Measurements from ENCODE around the gene ATG16L2. TPM values are rescaled to one million over a fixed set of nuclear protein-coding genes. Genes with fewer than 3 reads are reported as not detected.

Gene ATG16L2
- total RNA-seq, 4 donors from 2014 or later, result 26.9 to 60.0 (median 36.6) TPM

DNA sequence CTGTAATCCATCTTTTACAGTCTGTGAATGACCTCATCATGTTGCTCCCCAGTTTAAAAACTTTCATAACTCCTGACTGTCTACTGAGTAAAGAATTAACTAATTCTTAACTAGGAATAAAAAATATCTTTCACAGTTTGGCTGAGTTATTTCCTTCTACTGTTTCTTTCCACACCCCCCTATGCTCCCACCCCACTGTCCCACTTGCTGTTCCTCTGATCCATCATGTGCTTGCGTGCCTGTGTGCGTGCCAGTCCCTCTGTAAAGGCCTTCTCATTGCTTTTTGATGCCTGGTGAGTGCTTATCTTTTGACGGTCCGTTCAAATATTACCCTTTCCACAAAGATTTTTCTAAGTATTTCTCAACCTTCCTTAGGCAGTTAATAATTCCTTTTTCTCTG, 55.6 kb downstream of the ATG16L2 start:
- TF ChIP-seq EP300 (IDR thresholded peaks at IDR 0.05) (no peak), CTCF (IDR thresholded peaks at IDR 0.05) (no peak), POLR2A (IDR thresholded peaks at IDR 0.05) (no peak)
- peaks cover 0 to 19% (median 3%) of the 10 kb centered on the region in 4 donors for H3K4me1 ChIP-seq
- 69 to 76% methylated on average over 4 of the region's 4 CpGs for WGBS, 2 donors
- DNase-seq (ENCODE audit: low spot score in 2 of 2), result no peak
- H3K36me3 ChIP-seq, result no peaks in the 10 kb centered on the region
- H3K9me3 ChIP-seq, result no peaks in the 10 kb centered on the region
- H3K27me3 ChIP-seq, result no peaks in the 10 kb centered on the region
- H3K4me3 ChIP-seq, result no peak overlapping the region
- H3K27ac ChIP-seq, result no peak overlapping the region

DNA sequence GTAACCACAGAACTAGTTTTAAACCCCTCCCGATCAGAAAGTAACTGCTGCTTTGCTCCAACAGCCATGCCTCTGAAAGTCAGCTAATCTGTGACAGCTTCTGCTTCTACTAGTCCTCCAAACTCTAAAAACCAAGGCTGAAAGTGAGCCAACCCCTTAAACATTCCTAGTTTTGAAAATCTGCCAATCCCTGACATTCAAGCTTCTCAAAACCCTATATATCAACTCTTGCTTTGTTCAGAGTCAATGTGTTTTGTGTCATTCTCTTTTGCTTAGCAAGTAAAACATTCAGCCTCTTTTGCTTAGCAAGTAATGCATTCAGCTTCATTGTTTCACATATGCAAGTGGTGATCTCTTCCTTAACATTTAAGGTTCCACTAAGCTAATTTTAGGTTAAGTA, 56.9 kb downstream of the ATG16L2 start:
- no peak for DNase-seq (ENCODE audit: low spot score in 2 of 2)
- H3K4me3 ChIP-seq, result no peak overlapping the region
- H3K4me1 ChIP-seq, result peaks cover 0 to 6% (median 0%) of the 10 kb centered on the region in 4 donors
- no peaks in the 10 kb centered on the region for H3K9me3 ChIP-seq
- peaks cover 0 to 10% (median 3%) of the 10 kb centered on the region in 3 donors for H3K36me3 ChIP-seq
- no peak overlapping the region for H3K27ac ChIP-seq
- 45 to 50% methylated on average over 1 of the region's 1 CpG for WGBS, 2 donors
- H3K27me3 ChIP-seq, result no peaks in the 10 kb centered on the region
- TF ChIP-seq POLR2A (IDR thresholded peaks at IDR 0.05) (no peak), EP300 (IDR thresholded peaks at IDR 0.05) (no peak), CTCF (IDR thresholded peaks at IDR 0.05) (no peak)

DNA sequence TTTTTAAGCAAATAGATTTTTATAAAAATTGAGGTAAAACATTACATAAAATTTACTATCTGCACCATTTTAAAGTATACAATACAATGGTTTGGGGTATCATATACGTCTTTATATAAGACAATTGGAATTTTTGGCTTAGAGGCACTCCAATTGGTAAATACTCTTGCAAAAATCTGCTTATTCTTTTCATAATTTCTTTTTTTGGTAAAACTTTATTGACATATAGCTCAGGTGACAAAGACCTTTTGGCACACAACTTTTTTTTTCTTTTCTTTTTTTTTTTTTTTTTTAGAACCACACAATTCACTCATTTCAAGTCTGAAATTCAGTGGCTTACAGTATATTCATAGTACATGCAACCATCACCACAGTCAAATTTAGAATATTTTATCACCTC, 57.8 kb downstream of the ATG16L2 start:
- Histone ChIP-seq H3K36me3 (peaks cover 0 to 15% (median 4%) of the 10 kb centered on the region in 3 donors), H3K4me1 (no peaks in the 10 kb centered on the region), H3K27me3 (no peaks in the 10 kb centered on the region), H3K4me3 (no peak overlapping the region), H3K27ac (no peak overlapping the region), H3K9me3 (no peaks in the 10 kb centered on the region)
- DNase-seq (ENCODE audit: low spot score in 2 of 2), result no peak
- TF ChIP-seq EP300 (IDR thresholded peaks at IDR 0.05), result no peak
- no peak for TF ChIP-seq CTCF (IDR thresholded peaks at IDR 0.05)
- TF ChIP-seq POLR2A (IDR thresholded peaks at IDR 0.05), result no peak
- WGBS, 2 donors, result 95 to 96% methylated on average over 1 of the region's 1 CpG

GRCh38 chr11:72875736-72876135, 61.5 kb downstream of the ATG16L2 start:
- WGBS, 2 donors, result 100% methylated on average over 1 of the region's 1 CpG
- Histone ChIP-seq H3K36me3 (peaks cover 0 to 15% (median 4%) of the 10 kb centered on the region in 3 donors), H3K9me3 (no peaks in the 10 kb centered on the region), H3K4me1 (no peaks in the 10 kb centered on the region), H3K27me3 (no peaks in the 10 kb centered on the region), H3K4me3 (no peak overlapping the region), H3K27ac (no peak overlapping the region)
- no peak for TF ChIP-seq CTCF (IDR thresholded peaks at IDR 0.05)
- TF ChIP-seq POLR2A (IDR thresholded peaks at IDR 0.05), result no peak
- TF ChIP-seq EP300 (IDR thresholded peaks at IDR 0.05), result no peak
- no peak for DNase-seq (ENCODE audit: low spot score in 2 of 2)

- WGBS, 2 donors, result 96 to 97% methylated on average over 3 of the region's 3 CpGs
- TF ChIP-seq EP300 (IDR thresholded peaks at IDR 0.05) (no peak), CTCF (IDR thresholded peaks at IDR 0.05) (no peak), POLR2A (IDR thresholded peaks at IDR 0.05) (no peak)
- H3K27me3 ChIP-seq, result no peaks in the 10 kb centered on the region
- no peaks in the 10 kb centered on the region for H3K9me3 ChIP-seq
- H3K27ac ChIP-seq, result no peak overlapping the region
- H3K4me3 ChIP-seq, result no peak overlapping the region
- H3K4me1 ChIP-seq, result no peaks in the 10 kb centered on the region
- no peak for DNase-seq (ENCODE audit: low spot score in 2 of 2)
- H3K36me3 ChIP-seq, result peaks cover 0 to 15% (median 4%) of the 10 kb centered on the region in 3 donors
These were observed 61.9 kb downstream of the ATG16L2 start for GRCh38 chr11:72876147-72876546.

Small RNA genes lying within 50 kb of the gene (small RNA-seq; reads per million reads assigned to genes)
- gene MIR4692 (not detected), gene RF00019 (not detected), gene RNU6-672P (not detected)

Other genes starting within 250 kb of the ATG16L2 start
- 10 to 100 TPM; 30.3 to 75.7 (median 43.1) TPM for gene PDE2A, start 140.0 kb upstream of the ATG16L2 start, total RNA-seq
- gene ARAP1, start 62.0 kb upstream of the ATG16L2 start, total RNA-seq, result 100 to 1,000 TPM; 104 to 151 (median 149) TPM
- 10 to 100 TPM; 19.4 to 31.5 (median 23.7) TPM for gene STARD10, start 20.4 kb upstream of the ATG16L2 start, total RNA-seq

All from tibial nerve (tissue), 4 donors.